OCI-LY3 (cell line): Measurements from ENCODE around the gene MAK.

Experiments used
- H2AFZ ChIP-seq: fragments of 200-600, 300-600 bp; shearing (Covaris generic); 2 replicates; pipeline ENCODE4 v1.6.0; 2014; ENCODE audit warnings: antibody characterized with exemption, low read depth, low read length
- H3K27ac ChIP-seq: fragments of 200-600, 300-600 bp; sonication (generic); 2 replicates; pipeline ENCODE4 v1.5.1; 2014; ENCODE audit warnings: mild to moderate bottlenecking, low read length, moderate library complexity, mixed read lengths
- H3K27me3 ChIP-seq: fragments of 200-600, 300-600 bp; sonication (generic); 2 replicates; pipeline ENCODE4 v1.6.1; 2014; ENCODE audit warnings: low read depth, low read length, mixed read lengths
- H3K36me3 ChIP-seq: fragments of 200-600, 300-600 bp; sonication (generic); replicated peaks from 2 replicates; pipeline ENCODE3; 2014; ENCODE audit warnings: low read depth, low read length, mixed read lengths
- H3K4me1 ChIP-seq: fragments of 300-600, 200-600 bp; sonication (generic); 2 replicates; pipeline ENCODE4 v1.6.1; 2014; ENCODE audit warnings: low read length, mixed read lengths
- H3K4me2 ChIP-seq: fragments of 200-600, 300-600 bp; sonication (generic); 2 replicates; pipeline ENCODE4 v1.6.1; 2014; ENCODE audit warnings: low read length, mixed read lengths
- H3K4me3 ChIP-seq: fragments of 300-600, 200-600 bp; sonication (generic); 2 replicates; pipeline ENCODE4 v1.5.1; 2014; ENCODE audit warnings: antibody characterized with exemption, mild to moderate bottlenecking, low read length, moderate library complexity
- H3K79me2 ChIP-seq: fragments of 300-600, 200-600 bp; shearing (Covaris generic); 2 replicates; pipeline ENCODE4 v1.6.1; 2014; ENCODE audit warnings: mild to moderate bottlenecking, low read length, mixed read lengths
- H3K9ac ChIP-seq: fragments of 300-600, 200-600 bp; shearing (Covaris generic); 2 replicates; pipeline ENCODE4 v1.6.0; 2014; ENCODE audit warnings: mild to moderate bottlenecking, low read length, moderate library complexity
- H3K9me3 ChIP-seq: fragments of 200-600, 300-600 bp; shearing (Covaris generic); 2 replicates; pipeline ENCODE4 v1.6.1; 2014; ENCODE audit warnings: low read length, mixed read lengths; ENCODE audit not compliant: insufficient read depth
- H4K20me1 ChIP-seq: fragments of 200-600, 300-600 bp; sonication (generic); 2 replicates; pipeline ENCODE4 v1.6.1; 2016; ENCODE audit warnings: low read length, mixed read lengths; ENCODE audit not compliant: insufficient read depth
- CTCF ChIP-seq: fragments of 200-600, 300-600 bp; sonication (generic); IDR thresholded peaks from 2 replicates; pipeline ENCODE4 v1.5.1; 2014; ENCODE audit warnings: antibody characterized with exemption, low read length, low read depth
- EZH2phosphoT487 ChIP-seq: fragments of 200-600 bp; shearing (Covaris generic); IDR thresholded peaks from 2 replicates; pipeline ENCODE4 v1.6.1; 2018; ENCODE audit warnings: antibody characterized with exemption, mixed run types, low read depth

The MAK gene

DNA sequence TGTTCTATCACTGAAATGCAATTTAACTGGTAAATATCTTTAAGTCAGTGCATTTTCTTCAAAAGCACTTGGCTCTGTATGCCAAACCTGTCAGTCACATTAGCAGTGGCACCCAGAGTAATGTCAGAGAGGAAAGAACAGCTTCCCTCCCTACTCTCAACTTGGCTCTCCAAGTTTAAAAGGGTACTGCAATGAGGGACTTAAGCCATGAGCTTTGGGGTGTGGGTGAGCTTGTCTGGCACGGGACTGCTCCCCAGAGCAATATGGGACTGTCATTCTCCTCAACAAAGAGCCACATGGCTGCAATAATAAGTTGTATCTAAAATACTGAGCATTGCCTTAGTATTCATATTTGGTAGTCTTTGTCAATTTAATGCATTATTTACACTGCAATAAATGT is 39.5 kb upstream of the MAK start:
- H3K4me3 ChIP-seq = no peak overlapping the region
- no peaks in the 10 kb centered on the region for H3K27me3 ChIP-seq
- H3K9ac ChIP-seq = no peak overlapping the region
- no peaks in the 10 kb centered on the region for H4K20me1 ChIP-seq
- H2AFZ ChIP-seq = no peak overlapping the region
- no peak overlapping the region for H3K27ac ChIP-seq
- no peaks in the 10 kb centered on the region for H3K36me3 ChIP-seq
- no peaks in the 10 kb centered on the region for H3K4me1 ChIP-seq
- no peak overlapping the region for H3K4me2 ChIP-seq
- TF ChIP-seq EZH2phosphoT487 (no peak), CTCF (no peak)
- no peaks in the 10 kb centered on the region for H3K79me2 ChIP-seq
- no peaks in the 10 kb centered on the region for H3K9me3 ChIP-seq

- Histone ChIP-seq H3K27me3 (no peaks in the 10 kb centered on the region), H3K9ac (no peak overlapping the region), H3K36me3 (no peaks in the 10 kb centered on the region), H4K20me1 (no peaks in the 10 kb centered on the region), H3K79me2 (no peaks in the 10 kb centered on the region), H3K4me3 (no peak overlapping the region), H3K9me3 (no peaks in the 10 kb centered on the region), H3K4me2 (no peak overlapping the region), H3K4me1 (no peaks in the 10 kb centered on the region), H3K27ac (no peak overlapping the region), H2AFZ (no peak overlapping the region)
- no peak for TF ChIP-seq CTCF
- TF ChIP-seq EZH2phosphoT487 = no peak
Observed at GRCh38 chr6:10877012-10877411, 38.7 kb upstream of the MAK start.

- Histone ChIP-seq H3K4me1 (no peaks in the 10 kb centered on the region), H3K9me3 (no peaks in the 10 kb centered on the region), H3K27ac (no peak overlapping the region), H3K36me3 (no peaks in the 10 kb centered on the region), H3K9ac (no peak overlapping the region), H3K4me2 (no peak overlapping the region), H3K4me3 (no peak overlapping the region), H2AFZ (no peak overlapping the region), H3K27me3 (no peaks in the 10 kb centered on the region), H4K20me1 (no peaks in the 10 kb centered on the region), H3K79me2 (no peaks in the 10 kb centered on the region)
- TF ChIP-seq EZH2phosphoT487 (no peak), CTCF (no peak)
Observed at GRCh38 chr6:10875026-10875425, 36.7 kb upstream of the MAK start.

DNA sequence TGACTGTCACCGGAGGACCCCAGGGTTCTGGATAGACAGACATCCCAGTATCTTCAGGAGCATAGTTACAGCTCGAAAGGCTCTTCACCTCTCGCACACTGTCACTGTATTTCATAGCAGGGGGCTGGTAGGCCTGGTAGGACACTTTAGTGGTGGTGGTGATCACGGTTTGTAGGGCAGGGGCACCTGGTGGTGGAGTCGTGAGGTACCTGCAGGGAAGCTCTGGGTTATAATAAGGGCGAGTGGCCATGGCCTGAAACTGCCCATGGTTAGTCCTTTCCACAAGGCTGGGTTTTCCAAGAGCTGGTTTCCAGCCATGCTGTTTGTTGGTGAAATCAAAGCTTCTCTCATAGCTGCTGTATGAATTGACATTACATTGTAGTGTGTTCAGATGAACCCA is 35.9 kb upstream of the MAK start:
- no peak overlapping the region for H3K27ac ChIP-seq
- H3K27me3 ChIP-seq = no peaks in the 10 kb centered on the region
- no peaks in the 10 kb centered on the region for H4K20me1 ChIP-seq
- TF ChIP-seq EZH2phosphoT487 (no peak), CTCF (no peak)
- no peak overlapping the region for H2AFZ ChIP-seq
- no peaks in the 10 kb centered on the region for H3K36me3 ChIP-seq
- no peaks in the 10 kb centered on the region for H3K9me3 ChIP-seq
- no peak overlapping the region for H3K4me3 ChIP-seq
- H3K4me1 ChIP-seq = no peaks in the 10 kb centered on the region
- H3K9ac ChIP-seq = no peak overlapping the region
- no peaks in the 10 kb centered on the region for H3K79me2 ChIP-seq
- H3K4me2 ChIP-seq = no peak overlapping the region
